HepG2 (cell line): ENCODE results near the gene UST. TPM values are rescaled to one million over a fixed set of nuclear protein-coding genes. Genes with fewer than 3 reads are reported as not detected.

Experiments
- ATAC-seq: fragments of 200-7000 bp; cut with Tn5 transposase; 3 replicates; pipeline ENCODE4 v1.9.1; 2020; ENCODE audit warnings: mild to moderate bottlenecking, moderate library complexity
- BruUV-seq: library from RNA; stranded (reverse); fragments of 400-500 nt; replicated peaks from 2 replicates; lab custom pipeline; 2021; lab: Mats Ljungman, UMichigan
- CTCF ChIA-PET: fragments of 300-600 bp; formaldehyde crosslinking; extraction: SDS; loops from one replicate; lab custom pipeline; 2021; ENCODE audit warnings: low total read pairs, inconsistent platforms, low intra/inter-chr PET ratio; lab: Yijun Ruan, JAX
- POLR2A ChIA-PET: fragments of 350-600 bp; sonication (Branson Sonifier 250); formaldehyde crosslinking; loops from one replicate; lab custom pipeline; 2020; ENCODE audit warnings: antibody characterized with exemption, inconsistent platforms; lab: Yijun Ruan, JAX
- DNase-seq: peaks from one replicate; pipeline ENCODE4 v3.0.0-alpha.2; 2015; ENCODE audit warnings: low spot score
- FAIRE-seq: peaks from 3 replicates; lab custom pipeline; 2011; peaks lifted over from hg19 to GRCh38; lab: Jason Lieb, UNC
- H2AFZ ChIP-seq: one replicate; pipeline ENCODE4 v1.6.1; 2011; ENCODE audit warnings: low read length, inconsistent platforms
- H3K27ac ChIP-seq: fragments of 300-600 bp; 3 replicates; pipeline ENCODE4 v1.8.0; 2011; ENCODE audit warnings: mixed run types, mild to moderate bottlenecking, mixed read lengths, low read length, inconsistent platforms; ENCODE audit not compliant: insufficient read depth; ENCODE audit errors: extremely low read length
- H3K27me3 ChIP-seq, 2 experiments: fragments of 200-600 bp in 1 of 2; 2 replicates in 1 of 2; 3 replicates in 1 of 2; pipeline versions ENCODE4 v1.6.0 to v1.8.0; 2011; ENCODE audit warnings: low read length in 2 of 2, mild to moderate bottlenecking in 2 of 2, moderate library complexity in 2 of 2, inconsistent platforms in 1 of 2; ENCODE audit not compliant: insufficient read depth in 2 of 2, control insufficient read depth in 1 of 2
- H3K36me3 ChIP-seq, 2 experiments: fragments of 200-600 bp in 1 of 2; replicated peaks in 1 of 2; 2 replicates in 1 of 2; 3 replicates in 1 of 2; pipeline versions ENCODE4 v1.5.1 to v1.8.0; 2011; ENCODE audit warnings: low read length in 2 of 2, inconsistent platforms in 1 of 2; ENCODE audit not compliant: insufficient read depth in 2 of 2, control insufficient read depth in 1 of 2
- H3K4me1 ChIP-seq: 2 replicates; pipeline ENCODE4 v1.5.1; 2012; ENCODE audit warnings: low read length, inconsistent platforms; ENCODE audit not compliant: insufficient read depth
- H3K4me2 ChIP-seq: 2 replicates; pipeline ENCODE4 v1.6.0; 2011; ENCODE audit warnings: low read depth, low read length, inconsistent platforms
- H3K4me3 ChIP-seq, 3 experiments: fragments of 200-600 bp in 1 of 3; sonication (generic), shearing (Covaris generic) in 1 of 3; replicated peaks in 1 of 3; 2 replicates each; pipeline ENCODE4 v1.5.1; 2011 to 2016; ENCODE audit warnings: low read length in 3 of 3, inconsistent platforms in 2 of 3, low read depth in 2 of 3, mild to moderate bottlenecking in 2 of 3, control low read depth in 1 of 3, mixed read lengths in 1 of 3; ENCODE audit not compliant: insufficient read depth in 1 of 3
- H3K79me2 ChIP-seq: one replicate; pipeline ENCODE4 v1.6.1; 2011; ENCODE audit warnings: low read length, inconsistent platforms; ENCODE audit not compliant: insufficient read depth
- H3K9ac ChIP-seq: 2 replicates; pipeline ENCODE4 v1.6.0; 2011; ENCODE audit warnings: mild to moderate bottlenecking, low read depth, low read length, inconsistent platforms; ENCODE audit not compliant: insufficient read depth
- H3K9me3 ChIP-seq: 2 replicates; pipeline ENCODE4 v1.5.1; 2012; ENCODE audit warnings: mild to moderate bottlenecking, low read length
- H4K20me1 ChIP-seq: 2 replicates; pipeline ENCODE4 v1.6.0; 2011; ENCODE audit warnings: inconsistent platforms, mild to moderate bottlenecking, low read length, moderate library complexity; ENCODE audit not compliant: insufficient read depth
- ATF4 ChIP-seq, 2 experiments: fragments of 450-650 bp in 1 of 2; sonication (generic) in 1 of 2; formaldehyde crosslinking; IDR thresholded peaks; 2 replicates each; pipeline versions ENCODE4 v1.5.0 to v1.8.0; 2020 to 2022; ENCODE audit warnings: mild to moderate bottlenecking in 1 of 2, missing genetic modification reagents in 1 of 2
- CREBL2 ChIP-seq: sonication (generic); formaldehyde crosslinking; IDR thresholded peaks from 2 replicates; pipeline ENCODE4 v1.8.1; 2023; ENCODE audit warnings: missing genetic modification reagents, mild to moderate bottlenecking, borderline replicate concordance
- E2F2 ChIP-seq: sonication (generic); formaldehyde crosslinking; IDR thresholded peaks from 2 replicates; pipeline ENCODE4 v1.4.0; 2020; ENCODE audit warnings: missing genetic modification reagents, borderline replicate concordance
- KDM6A ChIP-seq: IDR thresholded peaks from 2 replicates; pipeline ENCODE4 v1.6.1; 2016; ENCODE audit warnings: low read depth
- MTF2 ChIP-seq: sonication (generic); formaldehyde crosslinking; IDR thresholded peaks from 2 replicates; pipeline ENCODE4 v1.5.0; 2020; ENCODE audit warnings: missing genetic modification reagents, borderline replicate concordance
- RFXAP ChIP-seq: sonication (generic); formaldehyde crosslinking; IDR thresholded peaks from 2 replicates; pipeline ENCODE4 v1.4.0; 2020; ENCODE audit warnings: missing genetic modification reagents, borderline replicate concordance
- SALL2 ChIP-seq: sonication (generic); formaldehyde crosslinking; IDR thresholded peaks from 2 replicates; pipeline ENCODE4 v1.8.1; 2023; ENCODE audit warnings: mild to moderate bottlenecking, missing genetic modification reagents, inconsistent platforms
- SOX6 ChIP-seq, 2 experiments: fragments of 450-650 bp in 1 of 2; sonication (generic) in 1 of 2; formaldehyde crosslinking in 1 of 2; IDR thresholded peaks; 2 replicates each; pipeline versions ENCODE4 v1.4.0 to v1.6.1; 2017 to 2020; ENCODE audit warnings: antibody characterized with exemption in 1 of 2, mild to moderate bottlenecking in 1 of 2, missing genetic modification reagents in 1 of 2
- SRSF4 ChIP-seq: fragments of 200-400 bp; formaldehyde crosslinking; IDR thresholded peaks from one replicate; pipeline ENCODE4 v1.6.1; 2018; ENCODE audit warnings: mild to moderate bottlenecking, low read depth, low read length, moderate library complexity; ENCODE audit not compliant: poor library complexity, severe bottlenecking
- UBTF ChIP-seq: sonication (generic); formaldehyde crosslinking; IDR thresholded peaks from 2 replicates; pipeline ENCODE4 v1.4.0; 2020; ENCODE audit warnings: mild to moderate bottlenecking, missing genetic modification reagents
- ZNF33A ChIP-seq: sonication (generic); formaldehyde crosslinking; IDR thresholded peaks from 2 replicates; pipeline ENCODE4 v1.5.1; 2020; ENCODE audit warnings: missing genetic modification reagents, mild to moderate bottlenecking, moderate library complexity, borderline replicate concordance
- ZNF431 ChIP-seq: sonication (generic); formaldehyde crosslinking; IDR thresholded peaks from 2 replicates; pipeline ENCODE4 v1.9.0; 2022; ENCODE audit warnings: missing genetic modification reagents, low read depth, mild to moderate bottlenecking, borderline replicate concordance
- ZNF512B ChIP-seq: sonication (generic); formaldehyde crosslinking; IDR thresholded peaks from 2 replicates; pipeline ENCODE4 v1.5.1; 2020; ENCODE audit warnings: missing genetic modification reagents, mild to moderate bottlenecking, borderline replicate concordance
- ZNF672 ChIP-seq: sonication (generic); formaldehyde crosslinking; IDR thresholded peaks from 2 replicates; pipeline ENCODE4 v1.8.1; 2022; ENCODE audit warnings: missing genetic modification reagents
- ZNF777 ChIP-seq: sonication (generic); formaldehyde crosslinking; IDR thresholded peaks from 2 replicates; pipeline ENCODE4 v1.4.0; 2020; ENCODE audit warnings: missing genetic modification reagents
- ZNF839 ChIP-seq: sonication (generic); formaldehyde crosslinking; IDR thresholded peaks from 2 replicates; pipeline ENCODE4 v1.4.0; 2020; ENCODE audit warnings: missing genetic modification reagents, mild to moderate bottlenecking, borderline replicate concordance
- WGBS: methylation state at CpG from one replicate; pipeline ENCODE4 v1.1.6; 2017; ENCODE audit warnings: low lambda C conversion rate; 5-methylcytosine and 5-hydroxymethylcytosine counted together
- in situ Hi-C: cut with HindIII; loops from 2 replicates; pipeline ENCODE4 v1.10.0; 2017; ENCODE audit warnings: low pct_unique_long_range_greater_than_20kb; ENCODE audit not compliant: extremely low pct_ligation_motif_present
- intact Hi-C: fragments of 100-400 bp; cut with micrococcal nuclease; formaldehyde crosslinking; loops from one replicate; pipeline ENCODE4 v1.10.0; 2022; ENCODE audit not compliant: unreplicated experiment
- polyA plus RNA-seq, 8 experiments: library from polyadenylated mRNA; depleted of rRNA in 3 of 8; stranded (reverse) in 7 of 8; unstranded in 1 of 8; fragments of >200 nt; fragmentation: Illumina TruSeq in 4 of 8; extraction: Trizol in 4 of 8; gene quantifications; 2 replicates each; pipeline versions ENCODE4 v1.2.1 to v1.2.3, GENCODE V29; 2011 to 2016; ENCODE audit warnings: low read depth in 4 of 8, missing spikeins in 1 of 8, mixed read lengths in 1 of 8; ENCODE audit not compliant: insufficient read depth in 1 of 8
- total RNA-seq, 5 experiments: library from RNA; depleted of rRNA; stranded (reverse); fragments of >200 nt; fragmentation: Illumina TruSeq; extraction: Trizol; gene quantifications; 2 replicates each; pipeline ENCODE4 v1.2.3, GENCODE V29; 2016; ENCODE audit warnings: low read depth in 1 of 5

UST gene
- total and polyA plus RNA-seq, 2 of the 13 experiments (the other 11 are each of a cell fraction or from before 2014, with no cell fraction given): 0.27 TPM; not detected in 1

GRCh38 chr6:148831064-148831463, 84.2 kb downstream of the UST start (continued):
- no peak for TF ChIP-seq SALL2 (CRISPR knock-in tag)
- no peak for TF ChIP-seq CREBL2 (CRISPR knock-in tag)
- no peak for TF ChIP-seq ZNF33A (CRISPR knock-in tag)
- TF ChIP-seq ZNF777 (CRISPR knock-in tag): no peak
- TF ChIP-seq RFXAP (CRISPR knock-in tag): no peak
- TF ChIP-seq MTF2 (CRISPR knock-in tag): no peak
- TF ChIP-seq ZNF431 (CRISPR knock-in tag): no peak
- no peak for TF ChIP-seq ZNF839 (CRISPR knock-in tag)
- no peak for TF ChIP-seq UBTF (CRISPR knock-in tag)
- TF ChIP-seq SRSF4: no peak
- no peak for TF ChIP-seq ZNF672 (CRISPR knock-in tag)
- TF ChIP-seq, all 625 proteins: peak for 0

- no peaks in the 10 kb centered on the region for H3K4me1 ChIP-seq
- H3K27ac ChIP-seq: no peak overlapping the region
- no peak for ATAC-seq
- H4K20me1 ChIP-seq: no peaks in the 10 kb centered on the region
- 62% methylated on average over 5 of the region's 5 CpGs for WGBS
- in situ Hi-C loops (no loop called here), intact Hi-C loops (no loop called here)
- H3K79me2 ChIP-seq: no peaks in the 10 kb centered on the region
- CTCF ChIA-PET: no interaction called here
- H3K36me3 ChIP-seq: no peaks in the 10 kb centered on the region
- H3K27me3 ChIP-seq: no peaks in the 10 kb centered on the region; a peak in 1 of 5 replicates
- no peak for FAIRE-seq
- H3K9me3 ChIP-seq: no peaks in the 10 kb centered on the region
- no peak overlapping the region for H3K4me2 ChIP-seq
- no peak overlapping the region for H3K4me3 ChIP-seq
- H2AFZ ChIP-seq: no peak overlapping the region
- DNase-seq: no peak
- no TSS peak for BruUV-seq
- H3K9ac ChIP-seq: no peak overlapping the region
- POLR2A ChIA-PET: no interaction called here
- TF ChIP-seq SOX6 (IDR thresholded peaks at IDR 0.05): no peak
- TF ChIP-seq SOX6 (CRISPR knock-in tag; IDR thresholded peaks at IDR 0.05): no peak
- no peak for TF ChIP-seq E2F2 (CRISPR knock-in tag)
- TF ChIP-seq ZNF512B: no peak
- TF ChIP-seq ATF4 (CRISPR knock-in tag; IDR thresholded peaks at IDR 0.05): no peak
- no peak for TF ChIP-seq KDM6A
Observed at GRCh38 chr6:148831531-148831930, 84.7 kb downstream of the UST start.
